ENCODE data around the gene SPPL2A.
"Not testable (repeated sequence)": the region's sequence is repeated elsewhere in the genome, so short reads cannot be mapped to it uniquely, and the experiment has no call there.

Gene SPPL2A, protein sequence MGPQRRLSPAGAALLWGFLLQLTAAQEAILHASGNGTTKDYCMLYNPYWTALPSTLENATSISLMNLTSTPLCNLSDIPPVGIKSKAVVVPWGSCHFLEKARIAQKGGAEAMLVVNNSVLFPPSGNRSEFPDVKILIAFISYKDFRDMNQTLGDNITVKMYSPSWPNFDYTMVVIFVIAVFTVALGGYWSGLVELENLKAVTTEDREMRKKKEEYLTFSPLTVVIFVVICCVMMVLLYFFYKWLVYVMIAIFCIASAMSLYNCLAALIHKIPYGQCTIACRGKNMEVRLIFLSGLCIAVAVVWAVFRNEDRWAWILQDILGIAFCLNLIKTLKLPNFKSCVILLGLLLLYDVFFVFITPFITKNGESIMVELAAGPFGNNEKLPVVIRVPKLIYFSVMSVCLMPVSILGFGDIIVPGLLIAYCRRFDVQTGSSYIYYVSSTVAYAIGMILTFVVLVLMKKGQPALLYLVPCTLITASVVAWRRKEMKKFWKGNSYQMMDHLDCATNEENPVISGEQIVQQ

DNA sequence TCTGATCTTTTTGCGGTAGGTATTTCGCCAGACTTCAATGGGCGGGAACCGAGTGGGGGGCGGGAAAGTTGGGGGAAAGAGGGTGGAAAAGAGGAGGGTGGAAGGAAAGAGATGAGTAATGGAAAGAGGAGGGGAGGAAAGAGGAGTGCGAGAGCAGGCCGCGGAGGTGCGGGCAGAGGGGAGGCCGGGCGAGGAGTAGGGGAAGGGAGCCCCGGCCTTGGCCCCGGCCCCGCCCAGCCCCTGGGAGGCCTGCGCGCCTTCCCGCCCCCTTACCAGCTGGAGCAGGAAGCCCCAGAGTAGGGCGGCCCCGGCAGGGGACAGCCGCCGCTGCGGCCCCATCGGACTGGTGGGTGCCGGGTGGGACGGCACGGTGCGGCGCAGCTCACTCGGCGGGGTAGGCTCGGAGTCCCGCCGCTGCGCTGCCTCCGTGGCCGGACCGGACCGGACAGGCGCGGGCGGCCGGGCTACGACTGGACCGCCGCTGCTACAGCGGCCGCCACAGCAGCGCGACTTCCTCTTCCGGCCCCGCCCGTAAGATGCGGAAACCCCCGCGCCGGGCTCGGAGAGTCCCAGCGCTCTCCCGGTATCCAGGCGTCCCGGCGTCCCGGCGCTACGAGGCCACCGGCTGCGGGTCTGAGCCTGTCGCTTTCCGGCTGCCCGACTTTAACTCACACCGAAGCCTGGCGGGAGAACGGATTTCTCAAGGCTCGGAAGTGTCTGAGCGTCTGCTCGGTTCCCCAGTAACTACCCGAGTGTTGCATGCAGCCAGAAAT lies at the start of gene SPPL2A:
SPPL2A (minus strand) TSS at position 512 of the 773 bp plus-strand sequence; CDS start at position 339, 173 bp downstream.
- peak; percentile 69 for DNase-seq (ENCODE audit: low read depth)

GRCh38 chr15:50814634-50815033 lies 49.1 kb upstream of the SPPL2A start:
- DNase-seq (ENCODE audit: low read depth) = no peak

DNA sequence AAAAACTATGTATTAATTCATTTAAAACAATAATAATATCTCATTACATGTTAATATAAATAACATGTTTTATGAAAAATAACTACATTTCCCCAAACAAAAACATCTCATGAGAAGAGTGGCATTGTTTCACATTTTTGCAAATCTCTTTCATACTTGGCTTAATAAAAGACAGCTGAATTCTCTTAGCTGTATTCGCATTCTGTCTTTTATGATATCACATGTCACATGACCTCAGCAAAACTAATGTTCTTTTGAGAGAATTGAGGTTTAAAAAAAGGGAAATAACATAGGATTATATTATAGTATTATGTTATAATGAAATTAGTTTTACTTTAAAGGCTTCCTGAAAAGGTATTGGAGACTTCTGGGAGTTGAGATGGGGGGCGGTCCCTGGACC lies 48.4 kb upstream of the SPPL2A start:
- no peak for DNase-seq (ENCODE audit: low read depth)

- DNase-seq (ENCODE audit: low read depth) = no peak
These were observed 47.6 kb upstream of the SPPL2A start for GRCh38 chr15:50813089-50813488.

DNA sequence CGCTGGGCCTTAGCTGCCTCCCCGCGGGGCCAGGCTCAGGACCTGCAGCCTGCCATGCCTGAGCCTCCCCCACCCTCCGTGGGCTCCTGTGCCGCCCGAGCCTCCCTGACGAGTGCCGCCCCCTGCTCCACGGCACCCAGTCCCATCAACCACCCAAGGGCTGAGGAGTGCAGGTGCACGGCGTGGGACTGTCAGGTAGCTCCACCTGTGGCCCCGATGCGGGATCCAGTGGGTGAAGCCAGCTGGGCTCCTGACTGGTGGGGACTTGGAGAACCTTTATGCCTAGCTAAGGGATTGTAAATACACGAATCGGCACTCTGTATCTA lies 46.6 kb upstream of the SPPL2A start:
- DNase-seq (ENCODE audit: low read depth) = not testable (repeated sequence)

GRCh38 chr15:50811461-50812180 lies 46.1 kb upstream of the SPPL2A start:
- not testable (repeated sequence) for DNase-seq (ENCODE audit: low read depth)

DNA sequence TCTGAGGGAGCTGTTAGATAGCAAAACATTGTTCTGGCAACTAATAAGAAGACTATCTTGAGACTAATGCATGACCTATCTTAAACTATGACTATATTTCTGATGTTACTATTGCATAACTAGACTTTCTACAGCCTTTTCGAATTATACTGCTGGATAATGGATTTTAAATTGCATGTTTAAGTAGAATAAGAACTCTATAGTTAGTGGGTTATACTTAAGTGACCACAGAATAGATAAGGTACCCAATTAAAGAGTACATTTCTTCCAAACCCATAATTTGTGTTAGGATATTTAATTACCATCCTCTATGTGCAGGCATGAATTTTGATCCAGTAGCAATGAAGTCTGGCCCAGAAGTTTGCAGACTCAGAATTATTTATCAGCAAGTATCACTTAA lies 44.6 kb upstream of the SPPL2A start:
- no peak for DNase-seq (ENCODE audit: low read depth)

DNA sequence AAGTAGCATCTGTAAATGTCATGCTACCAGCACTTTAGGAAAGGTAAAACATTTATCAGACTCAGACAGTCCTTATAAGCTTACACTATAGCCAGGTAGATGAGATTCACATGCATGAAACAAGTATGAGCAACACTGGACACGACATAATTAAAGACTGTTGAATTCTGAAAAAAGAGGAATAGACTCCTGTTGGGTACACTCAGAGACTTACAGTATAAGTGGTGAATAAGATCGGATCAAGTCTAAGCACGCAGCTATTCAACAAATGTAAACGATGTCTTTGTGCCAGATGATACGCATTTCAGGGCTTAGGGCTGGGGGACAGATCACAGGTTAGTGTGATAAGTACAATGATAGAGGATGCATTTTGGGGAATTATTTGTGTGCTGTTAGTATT lies 43.2 kb upstream of the SPPL2A start:
- DNase-seq (ENCODE audit: low read depth) = no peak

DNA sequence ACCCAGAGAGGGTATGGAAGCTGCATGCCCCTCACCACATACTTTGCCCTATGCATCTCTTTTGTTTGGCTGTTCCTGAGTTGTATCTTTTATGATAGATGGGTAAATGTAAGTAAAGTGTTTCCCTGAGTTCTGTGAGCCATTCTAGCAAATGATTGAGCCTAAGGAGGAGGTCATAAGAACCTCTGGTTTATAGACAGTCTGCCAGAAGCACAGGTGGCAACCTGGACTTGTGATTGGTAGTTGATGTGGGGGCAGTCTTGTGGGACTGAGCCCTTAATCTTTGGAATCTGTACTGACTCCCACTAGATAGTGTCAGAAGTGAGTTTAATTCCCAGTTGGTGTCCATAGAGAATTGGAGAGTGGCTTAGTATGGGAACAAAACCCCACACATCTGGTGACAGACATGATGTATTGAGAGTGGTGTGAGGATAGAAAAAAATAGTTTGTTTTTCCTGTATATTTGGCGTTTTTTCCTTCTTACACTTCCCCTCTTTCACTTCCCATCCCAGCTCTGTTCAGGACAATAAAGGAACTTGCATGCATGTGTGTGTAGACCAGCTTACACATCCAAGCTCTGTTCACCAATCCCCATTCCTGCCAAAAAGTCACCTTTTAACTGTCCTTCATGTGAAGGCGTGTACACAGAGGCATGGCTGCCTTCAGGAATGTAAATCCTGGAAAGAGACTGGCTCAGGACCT lies 38.1 kb upstream of the SPPL2A start:
- DNase-seq (ENCODE audit: low read depth) = no peak

- DNase-seq (ENCODE audit: low read depth) = no peak
These were observed 35.2 kb upstream of the SPPL2A start for GRCh38 chr15:50800715-50801114.

GRCh38 chr15:50798684-50799083 lies 33.2 kb upstream of the SPPL2A start:
- no peak for DNase-seq (ENCODE audit: low read depth)

DNA sequence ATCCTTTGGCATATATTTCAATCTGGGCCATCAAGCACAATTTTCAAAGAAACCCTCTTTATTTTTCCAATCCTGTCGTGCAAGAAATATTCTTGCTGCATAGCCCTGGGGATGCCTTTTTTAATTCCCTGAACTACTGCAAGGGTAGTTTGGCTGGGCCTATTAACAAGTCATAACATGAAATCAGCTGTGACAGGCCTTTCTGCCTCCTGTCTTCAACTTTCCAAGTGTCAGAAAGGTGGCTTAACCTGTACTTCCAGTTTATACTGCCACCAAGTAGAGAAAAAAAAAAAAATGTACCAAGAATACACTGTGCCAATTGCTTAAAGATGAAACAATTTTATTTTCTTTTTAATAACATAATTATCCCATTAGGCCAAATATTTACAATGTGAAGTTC lies 32.4 kb upstream of the SPPL2A start:
- DNase-seq (ENCODE audit: low read depth) = no peak

DNA sequence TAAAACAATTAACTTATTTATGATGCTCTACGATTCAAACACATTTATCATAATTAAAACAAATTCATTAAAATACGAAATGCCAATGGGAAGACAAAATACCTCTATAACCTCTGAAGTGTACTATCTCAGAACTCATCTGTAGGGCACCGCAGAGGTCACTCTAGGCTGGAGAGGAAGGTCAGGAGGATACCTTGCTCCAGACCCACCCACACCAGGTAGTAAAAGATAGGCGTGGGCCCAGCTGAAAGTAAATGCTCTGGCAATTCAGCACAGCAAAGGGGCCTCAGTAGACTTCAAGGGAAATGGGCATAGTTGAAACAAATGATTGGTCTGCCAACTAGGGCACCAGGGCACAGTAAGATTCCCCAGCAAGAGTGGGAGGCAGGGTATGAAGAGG lies 26.0 kb upstream of the SPPL2A start:
- no peak for DNase-seq (ENCODE audit: low read depth)

DNA sequence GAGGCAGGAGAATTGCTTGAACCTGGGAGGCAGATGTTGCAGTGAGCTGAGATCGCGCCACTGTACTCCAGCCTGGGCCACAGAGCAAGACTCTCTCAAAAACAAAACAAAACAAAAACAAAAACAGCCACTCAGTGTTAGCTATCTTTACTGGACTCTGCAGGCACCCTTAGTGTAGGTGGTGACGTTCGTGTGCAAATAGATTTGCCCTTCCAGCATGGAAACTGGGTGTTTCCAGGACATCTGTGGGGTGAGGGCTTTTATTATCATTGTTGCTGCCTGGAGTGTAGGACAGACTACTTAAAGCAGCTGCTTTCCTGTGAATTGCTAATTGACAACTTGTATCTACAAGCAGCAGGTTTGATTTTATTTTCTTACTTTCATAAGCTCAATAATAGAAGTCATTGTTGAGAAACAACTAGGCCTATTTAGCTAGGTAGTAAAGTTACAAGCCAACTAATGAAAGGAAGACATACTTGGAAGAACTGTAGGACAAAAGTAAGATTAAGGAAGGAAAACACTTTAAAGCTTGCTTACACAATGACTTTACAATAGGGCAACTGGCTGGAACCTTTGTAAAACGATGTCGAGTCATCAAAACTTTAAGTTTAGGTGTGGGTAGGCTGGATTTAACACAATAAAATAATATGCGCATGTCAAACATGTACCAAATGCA lies 25.4 kb upstream of the SPPL2A start:
- DNase-seq (ENCODE audit: low read depth) = no peak

DNA sequence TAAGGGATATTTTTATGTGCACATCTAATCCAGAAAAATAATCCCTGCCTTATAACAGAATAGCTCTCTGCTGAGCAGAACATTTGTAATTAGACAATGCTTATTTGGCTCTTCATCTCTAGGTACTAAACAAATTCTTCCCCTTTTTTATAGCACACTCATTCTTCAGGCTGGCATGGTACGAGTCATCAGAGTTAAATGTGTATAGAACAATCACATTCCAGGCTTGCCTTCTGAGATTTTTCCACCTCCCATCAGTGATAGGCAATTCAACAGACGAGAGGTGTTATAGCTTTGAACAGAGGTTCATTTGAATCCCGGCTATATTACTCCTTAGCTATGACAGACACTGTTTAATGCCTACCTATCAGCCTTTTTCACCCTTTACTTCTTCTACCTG lies 21.4 kb upstream of the SPPL2A start:
- DNase-seq (ENCODE audit: low read depth) = no peak

DNA sequence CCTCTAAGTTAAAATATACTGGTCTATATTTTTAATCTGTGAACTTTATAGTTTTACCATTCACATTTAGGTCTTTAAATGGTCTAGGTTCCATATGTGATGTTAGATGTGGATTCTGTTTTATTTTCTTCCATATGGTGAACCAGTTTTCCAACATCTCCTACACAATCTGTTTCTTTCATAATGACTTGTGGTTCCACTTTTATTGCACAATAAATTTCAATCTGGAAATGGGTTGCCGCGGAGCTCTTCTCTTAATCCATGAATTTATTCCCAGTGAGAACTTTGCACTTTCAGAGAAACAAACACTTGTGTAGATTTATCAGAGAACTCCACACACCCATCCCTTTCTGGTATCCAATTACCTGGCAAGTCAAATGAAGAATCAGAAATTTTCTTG lies 20.9 kb upstream of the SPPL2A start:
- DNase-seq (ENCODE audit: low read depth) = no peak

DNA sequence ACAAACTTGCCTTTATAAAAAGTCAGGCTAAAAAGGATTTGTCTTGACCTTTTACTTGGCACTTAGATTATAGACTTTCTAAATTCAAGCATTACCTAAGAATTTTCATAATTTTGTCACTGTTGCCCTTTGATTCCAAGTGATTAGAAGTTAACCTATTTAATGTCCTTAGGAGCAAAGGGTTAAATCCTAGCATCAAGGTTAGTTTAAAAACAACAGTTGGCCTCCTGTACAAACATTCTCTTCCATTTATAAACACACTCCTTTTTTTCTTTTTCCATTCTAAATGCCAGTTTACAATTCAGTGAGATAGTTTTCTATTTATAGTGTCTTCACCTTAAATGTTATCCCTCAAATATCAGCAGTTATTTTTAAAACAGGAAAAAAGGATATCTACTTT lies 18.4 kb upstream of the SPPL2A start:
- DNase-seq (ENCODE audit: low read depth) = no peak

- no peak for DNase-seq (ENCODE audit: low read depth)
These were observed 17.9 kb upstream of the SPPL2A start for GRCh38 chr15:50783411-50783810.

DNA sequence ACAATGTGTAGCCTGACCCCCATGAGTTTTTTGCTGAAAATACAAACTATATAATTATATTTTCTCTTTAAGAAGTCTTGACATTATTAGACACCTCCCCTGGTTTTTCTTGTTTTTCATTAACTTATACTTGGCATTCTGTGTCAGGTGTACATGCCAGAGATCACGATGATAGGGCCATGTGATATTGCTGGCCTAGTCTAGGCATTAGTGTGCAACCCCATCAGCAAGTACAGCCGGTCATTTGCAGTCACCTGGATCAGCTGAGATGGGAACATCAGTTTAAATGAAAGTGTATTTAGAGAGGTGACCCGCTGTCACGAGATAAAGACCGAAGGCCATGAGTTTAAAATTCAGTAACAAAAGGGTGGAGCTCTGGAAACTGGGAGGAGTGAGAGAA lies 12.6 kb upstream of the SPPL2A start:
- no peak for DNase-seq (ENCODE audit: low read depth)

- DNase-seq (ENCODE audit: low read depth) = no peak
These were observed 11.5 kb upstream of the SPPL2A start for GRCh38 chr15:50777042-50777441.

GRCh38 chr15:50774450-50774849 lies 8.9 kb upstream of the SPPL2A start:
- DNase-seq (ENCODE audit: low read depth) = no peak

Data from stimulated activated CD8-positive, alpha-beta memory T cell treated with anti-CD3 and anti-CD28 coated beads, Interleukin-12 subunit alpha, Interleukin-12 subunit beta, amount 100 ng/mL, for 1 hour (primary cell).